ENCODE measurements around the gene RYR1. TPM values are rescaled to one million over a fixed set of nuclear protein-coding genes. Genes with fewer than 3 reads are reported as not detected.

Gene RYR1
- total RNA-seq, 1 donor from 2014 or later: 0.03 TPM

GRCh38 chr19:38394488-38394887 lies 39.0 kb upstream of the RYR1 start:
- Mint-ChIP-seq H3K4me1 (ENCODE audit: unreplicated experiment) (peaks cover 8% of the 10 kb centered on the region), H3K36me3 (ENCODE audit: unreplicated experiment) (peaks cover 8% of the 10 kb centered on the region), H3K9me3 (ENCODE audit: unreplicated experiment) (no peaks in the 10 kb centered on the region), H3K27me3 (ENCODE audit: unreplicated experiment) (no peaks in the 10 kb centered on the region), H3K27ac (ENCODE audit: unreplicated experiment) (no peak overlapping the region), H3K4me3 (ENCODE audit: unreplicated experiment) (no peak overlapping the region)
- DNase-seq (ENCODE audit: extremely low spot score, unreplicated experiment): no peak
- no peak for TF ChIP-seq CTCF (IDR thresholded peaks at IDR 0.05)

GRCh38 chr19:38395381-38396114 lies 37.9 kb upstream of the RYR1 start:
- Mint-ChIP-seq H3K27me3 (ENCODE audit: unreplicated experiment) (no peaks in the 10 kb centered on the region), H3K36me3 (ENCODE audit: unreplicated experiment) (peaks cover 8% of the 10 kb centered on the region), H3K4me1 (ENCODE audit: unreplicated experiment) (peaks cover 2% of the 10 kb centered on the region), H3K27ac (ENCODE audit: unreplicated experiment) (no peak overlapping the region), H3K4me3 (ENCODE audit: unreplicated experiment) (no peak overlapping the region), H3K9me3 (ENCODE audit: unreplicated experiment) (no peaks in the 10 kb centered on the region)
- no peak for DNase-seq (ENCODE audit: extremely low spot score, unreplicated experiment)
- TF ChIP-seq CTCF (IDR thresholded peaks at IDR 0.05): no peak

- peaks cover 5% of the 10 kb centered on the region for H3K4me1 Mint-ChIP-seq (ENCODE audit: unreplicated experiment)
- no peaks in the 10 kb centered on the region for H3K27me3 Mint-ChIP-seq (ENCODE audit: unreplicated experiment)
These were observed 34.4 kb upstream of the RYR1 start for GRCh38 chr19:38399081-38399480.

GRCh38 chr19:38399537-38399936 lies 34.0 kb upstream of the RYR1 start:
- no peak overlapping the region for H3K4me3 Mint-ChIP-seq (ENCODE audit: unreplicated experiment)
- H3K36me3 Mint-ChIP-seq (ENCODE audit: unreplicated experiment): peaks cover 2% of the 10 kb centered on the region
- H3K27me3 Mint-ChIP-seq (ENCODE audit: unreplicated experiment): no peaks in the 10 kb centered on the region
- H3K27ac Mint-ChIP-seq (ENCODE audit: unreplicated experiment): no peak overlapping the region
- H3K9me3 Mint-ChIP-seq (ENCODE audit: unreplicated experiment): no peaks in the 10 kb centered on the region
- DNase-seq (ENCODE audit: extremely low spot score, unreplicated experiment): no peak
- H3K4me1 Mint-ChIP-seq (ENCODE audit: unreplicated experiment): peaks cover 8% of the 10 kb centered on the region
- no peak for TF ChIP-seq CTCF (IDR thresholded peaks at IDR 0.05)

More at GRCh38 chr19:38399081-38399480, 34.4 kb upstream of the RYR1 start:
- no peak overlapping the region for H3K27ac Mint-ChIP-seq (ENCODE audit: unreplicated experiment)
- peaks cover 3% of the 10 kb centered on the region for H3K36me3 Mint-ChIP-seq (ENCODE audit: unreplicated experiment)
- no peaks in the 10 kb centered on the region for H3K9me3 Mint-ChIP-seq (ENCODE audit: unreplicated experiment)
- TF ChIP-seq CTCF (IDR thresholded peaks at IDR 0.05): no peak
- DNase-seq (ENCODE audit: extremely low spot score, unreplicated experiment): no peak
- no peak overlapping the region for H3K4me3 Mint-ChIP-seq (ENCODE audit: unreplicated experiment)

GRCh38 chr19:38400361-38400760 lies 33.1 kb upstream of the RYR1 start:
- Mint-ChIP-seq H3K27me3 (ENCODE audit: unreplicated experiment) (no peaks in the 10 kb centered on the region), H3K4me1 (ENCODE audit: unreplicated experiment) (peaks cover 8% of the 10 kb centered on the region), H3K36me3 (ENCODE audit: unreplicated experiment) (peaks cover 4% of the 10 kb centered on the region), H3K27ac (ENCODE audit: unreplicated experiment) (no peak overlapping the region), H3K4me3 (ENCODE audit: unreplicated experiment) (no peak overlapping the region), H3K9me3 (ENCODE audit: unreplicated experiment) (no peaks in the 10 kb centered on the region)
- no peak for TF ChIP-seq CTCF (IDR thresholded peaks at IDR 0.05)
- DNase-seq (ENCODE audit: extremely low spot score, unreplicated experiment): no peak
